Activated CD8-positive, alpha-beta memory T cell treated with anti-CD3 and anti-CD28 coated beads, Interleukin-2, amount 50 U/mL, for 1 hour (primary cell): ENCODE data around the gene PLGRKT.
A peak's percentile ranks its signal among the peaks of the same experiment; 100 is the strongest.
"Not testable (repeated sequence)": the region's sequence is repeated elsewhere in the genome, so short reads cannot be mapped to it uniquely, and the experiment has no call there.

Experiments
- DNase-seq: peaks from one replicate; pipeline ENCODE4 v3.0.0-alpha.2; 2020; ENCODE audit errors: extremely low read depth

PLGRKT gene

DNA sequence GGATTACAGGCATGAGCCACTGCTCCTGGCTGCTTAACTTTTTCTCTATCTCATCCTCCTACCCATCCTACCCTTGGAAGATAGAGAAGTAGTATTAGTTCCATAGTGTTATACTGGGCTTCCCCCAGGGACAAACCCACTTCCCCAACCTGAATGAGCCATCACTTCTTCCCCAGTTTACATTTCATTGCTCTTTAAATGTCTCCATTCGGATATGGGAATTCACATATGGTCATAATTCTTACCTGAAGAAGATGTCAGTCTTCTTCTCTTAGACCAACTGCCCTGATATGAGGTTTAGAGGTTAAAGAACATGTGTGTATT, 14.5 kb upstream of the PLGRKT start:
- no peak for DNase-seq

DNA sequence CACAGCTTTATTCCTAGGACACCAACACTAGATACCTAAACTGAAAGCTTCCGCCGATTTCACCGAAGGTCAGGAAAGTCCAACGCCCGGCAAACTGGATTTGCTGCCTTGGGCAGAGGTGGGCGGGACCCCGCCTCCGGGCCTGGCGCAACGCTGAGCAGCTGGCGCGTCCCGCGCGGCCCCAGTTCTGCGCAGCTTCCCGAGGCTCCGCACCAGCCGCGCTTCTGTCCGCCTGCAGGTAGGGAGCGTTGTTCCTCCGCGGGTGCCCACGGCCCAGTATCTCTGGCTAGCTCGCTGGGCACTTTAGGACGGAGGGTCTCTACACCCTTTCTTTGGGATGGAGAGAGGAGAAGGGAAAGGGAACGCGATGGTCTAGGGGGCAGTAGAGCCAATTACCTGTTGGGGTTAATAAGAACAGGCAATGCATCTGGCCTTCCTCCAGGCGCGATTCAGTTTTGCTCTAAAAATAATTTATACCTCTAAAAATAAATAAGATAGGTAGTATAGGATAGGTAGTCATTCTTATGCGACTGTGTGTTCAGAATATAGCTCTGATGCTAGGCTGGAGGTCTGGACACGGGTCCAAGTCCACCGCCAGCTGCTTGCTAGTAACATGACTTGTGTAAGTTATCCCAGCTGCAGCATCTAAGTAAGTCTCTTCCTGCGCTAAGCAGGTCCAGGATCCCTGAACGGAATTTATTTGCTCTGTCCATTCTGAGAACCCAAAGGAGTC, 12.8 kb upstream of the PLGRKT start, which contains the start of gene CD274:
Gene CD274, plus strand, starts transcription at position 184 of the 733 bp plus-strand sequence. CDS start 5,572 bp downstream, outside the sequence.
- peak; percentile 19 for DNase-seq

DNA sequence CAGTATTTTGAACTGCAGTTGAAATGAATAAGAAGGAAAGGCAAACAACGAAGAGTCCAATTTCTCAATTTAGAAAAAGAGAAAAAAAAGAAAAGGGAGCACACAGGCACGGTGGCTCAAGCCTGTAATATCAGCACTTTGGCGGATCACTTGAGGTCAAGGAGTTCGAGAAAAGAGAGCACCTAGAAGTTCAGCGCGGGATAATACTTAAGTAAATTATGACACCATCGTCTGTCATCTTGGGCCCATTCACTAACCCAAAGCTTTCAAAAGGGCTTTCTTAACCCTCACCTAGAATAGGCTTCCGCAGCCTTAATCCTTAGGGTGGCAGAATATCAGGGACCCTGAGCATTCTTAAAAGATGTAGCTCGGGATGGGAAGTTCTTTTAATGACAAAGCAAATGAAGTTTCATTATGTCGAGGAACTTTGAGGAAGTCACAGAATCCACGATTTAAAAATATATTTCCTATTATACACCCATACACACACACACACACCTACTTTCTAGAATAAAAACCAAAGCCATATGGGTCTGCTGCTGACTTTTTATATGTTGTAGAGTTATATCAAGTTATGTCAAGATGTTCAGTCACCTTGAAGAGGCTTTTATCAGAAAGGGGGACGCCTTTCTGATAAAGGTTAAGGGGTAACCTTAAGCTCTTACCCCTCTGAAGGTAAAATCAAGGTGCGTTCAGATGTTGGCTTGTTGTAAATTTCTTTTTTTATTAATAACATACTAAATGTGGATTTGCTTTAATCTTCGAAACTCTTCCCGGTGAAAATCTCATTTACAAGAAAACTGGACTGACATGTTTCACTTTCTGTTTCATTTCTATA, 12.0 kb upstream of the PLGRKT start:
- no peak for DNase-seq

DNA sequence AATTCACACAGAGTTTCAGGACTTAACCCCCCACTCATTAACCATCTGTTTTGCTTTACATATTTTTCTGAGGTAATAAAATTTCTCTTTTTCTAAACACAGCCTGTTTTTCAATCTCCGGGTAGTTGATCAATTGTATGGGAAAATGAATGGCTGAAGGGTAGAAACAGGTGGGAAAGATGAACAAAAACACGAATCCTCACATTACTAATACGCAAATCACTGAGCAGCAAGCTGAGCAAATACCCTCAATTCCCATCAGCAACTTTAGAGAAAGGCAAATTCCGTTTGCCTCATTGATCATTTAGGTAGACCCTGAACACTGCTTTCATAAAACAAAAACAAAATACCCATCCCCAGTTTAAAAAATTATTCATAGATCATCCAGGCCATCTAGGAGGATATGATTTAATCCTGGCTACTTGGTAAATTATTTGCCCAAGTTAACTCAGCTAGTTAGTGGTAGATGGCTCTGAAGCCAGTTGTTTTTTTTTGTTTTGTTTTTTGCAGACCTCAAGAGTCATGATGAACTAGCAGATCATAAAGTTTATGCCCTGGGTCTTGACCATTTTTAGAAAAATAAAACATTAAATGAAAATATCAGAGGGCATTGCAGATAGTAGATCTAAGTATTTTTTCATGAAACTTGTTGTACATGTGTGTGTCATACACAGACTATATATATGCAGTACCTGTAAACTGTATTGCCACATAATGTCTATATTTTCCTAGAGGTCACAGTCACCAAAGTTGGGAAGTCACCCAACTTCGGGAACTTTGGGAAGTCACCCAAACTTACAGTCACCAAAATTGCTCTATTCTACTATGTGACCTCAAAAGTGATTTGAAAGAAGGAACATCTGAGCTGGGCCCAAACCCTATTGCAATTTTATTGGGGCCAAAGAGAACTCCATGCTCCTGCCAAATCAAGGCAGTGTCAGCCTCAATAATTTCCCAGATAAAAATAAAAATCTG, 11.0 kb upstream of the PLGRKT start:
- no peak for DNase-seq

DNA sequence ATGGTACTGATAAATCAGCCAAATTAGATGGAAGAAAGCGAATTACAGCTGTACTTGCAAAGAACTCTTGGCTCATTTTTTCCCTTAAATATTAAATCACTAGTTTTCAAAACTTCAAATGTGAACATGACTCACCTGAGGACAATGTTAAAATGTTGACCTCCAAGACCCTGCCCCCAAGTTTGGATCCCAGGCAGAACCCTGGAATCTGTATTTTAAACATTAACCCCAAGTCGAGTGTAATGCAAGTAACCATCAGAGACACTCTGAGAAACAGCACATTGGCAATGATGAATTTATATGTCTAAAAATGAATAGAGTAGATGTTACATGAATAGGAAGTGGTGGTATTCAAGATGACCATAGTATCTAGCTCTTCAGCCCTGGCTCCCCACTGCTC, 10.3 kb upstream of the PLGRKT start:
- DNase-seq, result no peak

DNA sequence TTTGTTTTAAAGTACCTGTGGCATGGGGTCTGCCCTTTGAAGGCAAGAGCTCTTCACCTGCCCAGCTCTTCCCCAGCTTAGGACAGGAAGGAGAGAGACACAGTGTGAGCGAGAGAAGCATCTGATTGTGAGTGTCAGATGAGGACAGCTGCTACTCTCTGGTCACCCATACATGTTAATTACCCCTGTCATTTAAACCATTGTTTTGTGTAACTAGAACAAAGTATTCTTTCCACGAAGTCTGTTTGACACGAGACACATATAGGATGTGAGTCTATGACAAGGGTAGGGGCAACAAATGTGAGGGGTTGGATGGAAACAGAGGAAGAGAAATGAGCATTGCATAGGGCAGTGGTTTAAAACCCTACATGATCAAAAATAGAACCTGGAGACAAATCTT, 9.6 kb upstream of the PLGRKT start:
- DNase-seq, result no peak

DNA sequence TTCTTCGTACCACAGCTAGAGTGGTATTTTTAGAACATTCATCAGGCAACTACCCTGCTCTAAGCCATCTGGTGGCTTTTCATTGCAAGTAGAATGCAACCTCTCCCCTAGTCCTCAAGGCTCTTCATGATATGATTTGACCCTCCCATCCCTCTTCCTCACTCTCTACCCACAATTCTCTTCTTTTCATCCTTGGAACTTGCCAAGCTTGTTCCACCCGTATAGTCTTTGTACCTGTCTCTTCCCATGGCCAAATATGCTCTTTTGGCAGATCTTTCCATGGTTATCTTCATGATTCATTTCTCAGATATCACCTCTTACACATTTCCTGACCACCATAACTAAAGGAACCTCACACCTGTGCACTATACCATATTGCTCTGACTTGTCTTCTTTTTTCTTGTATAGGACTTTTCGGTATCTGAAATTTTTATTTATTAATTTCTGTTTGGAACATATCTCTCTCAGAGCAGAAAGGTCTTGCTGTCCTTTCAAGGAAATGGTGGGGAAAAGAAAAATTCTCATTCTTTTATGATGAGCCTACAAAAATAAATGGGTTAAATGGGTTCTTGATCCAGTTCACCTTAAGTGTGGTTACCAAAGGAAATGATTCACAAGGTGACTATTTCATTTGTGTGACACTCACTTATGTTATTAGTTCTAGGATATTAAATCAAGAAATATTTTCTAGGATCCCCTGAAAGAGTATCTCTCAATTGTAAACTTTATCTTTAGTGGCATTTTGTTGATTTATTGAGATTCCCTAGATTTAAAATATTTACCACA, 8.9 kb upstream of the PLGRKT start:
- no peak for DNase-seq

DNA sequence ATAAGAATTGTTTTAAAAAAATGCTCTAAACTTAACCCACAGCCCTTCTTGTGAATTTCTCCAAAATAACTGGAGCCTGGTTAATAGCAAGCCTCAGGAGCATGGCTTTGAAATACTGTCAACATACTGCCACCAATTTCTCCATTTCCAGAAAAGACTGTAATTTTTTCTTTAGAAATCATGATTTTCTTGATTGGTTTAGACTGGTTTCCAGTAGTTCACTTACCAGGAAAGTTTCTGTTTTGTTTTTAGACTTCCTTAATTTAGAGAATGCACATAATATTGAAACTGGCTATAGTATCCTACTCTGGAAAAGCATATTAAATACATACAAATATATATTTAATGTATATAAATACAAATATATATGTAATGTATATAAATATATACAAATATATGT, 8.2 kb upstream of the PLGRKT start:
- no peak for DNase-seq

DNA sequence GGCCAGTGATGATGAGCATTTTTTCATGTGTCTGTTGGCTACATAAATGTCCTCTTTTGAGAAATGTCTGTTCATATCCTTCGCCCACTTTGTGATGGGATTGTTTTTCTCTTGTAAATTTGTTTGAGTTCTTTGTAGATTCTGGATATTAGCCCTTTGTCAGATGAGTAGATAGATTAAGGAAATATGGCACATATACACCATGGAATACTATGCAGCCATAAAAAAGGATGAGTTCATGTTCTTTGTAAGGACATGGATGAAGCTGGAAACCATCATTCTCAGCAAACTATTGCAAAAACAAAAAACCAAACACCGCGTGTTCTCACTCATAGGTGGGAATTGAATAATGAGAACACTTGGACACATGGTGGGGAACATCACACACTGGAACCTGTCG, 7.4 kb upstream of the PLGRKT start:
- not testable (repeated sequence) for DNase-seq

DNA sequence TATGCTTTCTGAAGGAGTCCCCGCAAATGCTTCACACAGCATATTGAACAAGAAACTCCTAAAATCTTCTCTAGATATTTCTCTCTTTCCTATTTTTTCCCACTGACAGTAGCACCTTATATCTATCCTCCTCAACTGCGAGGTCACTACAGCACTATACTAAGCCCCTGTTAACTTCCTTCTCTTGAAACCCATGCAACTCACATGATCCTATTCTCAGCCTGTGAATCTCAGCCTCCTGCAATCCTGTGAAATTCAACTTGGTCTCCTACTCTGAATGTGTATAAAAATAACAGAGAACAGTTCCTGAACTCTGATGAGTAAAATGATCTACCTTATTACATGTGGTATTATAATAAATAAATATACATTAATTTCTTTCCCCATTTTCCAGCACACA, 6.1 kb upstream of the PLGRKT start:
- no peak for DNase-seq

DNA sequence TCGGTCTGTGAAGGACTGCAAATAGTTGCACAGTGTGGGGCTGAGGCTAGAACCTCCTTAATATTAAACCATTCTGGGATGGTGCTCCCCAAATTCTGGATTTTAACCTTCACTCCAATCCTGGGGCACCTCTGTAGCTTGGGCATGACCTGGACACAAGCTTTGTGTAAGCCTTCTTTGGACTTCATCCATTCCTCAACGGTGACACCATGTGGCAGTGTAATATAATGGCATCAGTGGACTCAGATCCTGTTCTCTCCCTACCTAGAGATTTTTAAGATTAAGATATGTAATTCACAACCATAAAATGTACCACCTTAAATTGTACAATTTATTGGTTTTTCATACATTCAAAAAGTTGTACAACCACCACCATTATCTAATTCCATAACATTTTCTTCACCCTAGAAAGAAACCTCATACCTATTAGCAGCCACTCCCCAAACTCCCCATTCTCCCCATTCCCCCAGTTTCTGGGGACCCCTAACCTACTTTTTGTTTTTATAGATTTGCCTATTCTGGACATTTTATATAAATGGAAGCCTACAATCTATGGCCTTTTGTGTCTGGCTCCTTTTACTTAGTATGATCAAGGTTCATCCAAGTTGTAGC, 4.8 kb upstream of the PLGRKT start:
- DNase-seq, result no peak

DNA sequence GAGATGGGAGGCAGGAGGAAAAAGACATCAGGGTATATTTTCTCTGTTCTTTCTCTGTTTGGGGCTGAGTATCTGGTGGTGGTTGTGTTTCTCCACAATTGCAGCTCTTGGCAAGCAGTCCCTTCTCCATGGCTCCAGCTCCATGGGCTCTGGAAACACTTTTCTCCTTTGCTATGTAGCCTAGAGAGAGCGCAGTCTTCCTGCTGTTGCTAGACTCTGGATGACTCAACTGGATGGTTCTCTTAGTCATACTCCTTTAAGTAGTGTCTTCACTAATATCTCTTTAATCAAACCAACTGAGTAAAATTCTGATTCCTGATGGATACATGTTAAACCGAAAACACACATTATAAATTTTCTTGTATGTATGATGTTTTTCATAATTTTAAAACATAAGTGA, 3.3 kb upstream of the PLGRKT start:
- DNase-seq, result no peak

DNA sequence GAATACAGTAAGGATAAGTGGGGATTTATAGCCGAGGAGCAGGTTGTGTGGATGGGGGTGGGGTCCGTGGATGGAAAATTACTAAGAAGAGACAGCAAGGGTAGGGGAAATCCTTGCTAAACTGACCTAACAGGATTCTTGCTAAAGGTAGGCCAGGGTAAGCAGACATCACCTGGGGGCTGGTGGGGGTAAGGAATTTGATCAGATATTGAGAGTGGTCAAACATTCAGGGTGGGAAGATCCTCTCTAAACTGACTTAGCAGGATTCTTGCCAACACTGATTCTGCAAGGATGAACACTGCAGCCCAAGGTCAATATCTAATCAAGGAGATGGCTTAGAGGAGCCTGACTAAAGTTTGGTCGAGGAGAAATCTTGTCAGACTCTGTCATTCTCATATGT, 2.7 kb upstream of the PLGRKT start:
- no peak for DNase-seq

DNA sequence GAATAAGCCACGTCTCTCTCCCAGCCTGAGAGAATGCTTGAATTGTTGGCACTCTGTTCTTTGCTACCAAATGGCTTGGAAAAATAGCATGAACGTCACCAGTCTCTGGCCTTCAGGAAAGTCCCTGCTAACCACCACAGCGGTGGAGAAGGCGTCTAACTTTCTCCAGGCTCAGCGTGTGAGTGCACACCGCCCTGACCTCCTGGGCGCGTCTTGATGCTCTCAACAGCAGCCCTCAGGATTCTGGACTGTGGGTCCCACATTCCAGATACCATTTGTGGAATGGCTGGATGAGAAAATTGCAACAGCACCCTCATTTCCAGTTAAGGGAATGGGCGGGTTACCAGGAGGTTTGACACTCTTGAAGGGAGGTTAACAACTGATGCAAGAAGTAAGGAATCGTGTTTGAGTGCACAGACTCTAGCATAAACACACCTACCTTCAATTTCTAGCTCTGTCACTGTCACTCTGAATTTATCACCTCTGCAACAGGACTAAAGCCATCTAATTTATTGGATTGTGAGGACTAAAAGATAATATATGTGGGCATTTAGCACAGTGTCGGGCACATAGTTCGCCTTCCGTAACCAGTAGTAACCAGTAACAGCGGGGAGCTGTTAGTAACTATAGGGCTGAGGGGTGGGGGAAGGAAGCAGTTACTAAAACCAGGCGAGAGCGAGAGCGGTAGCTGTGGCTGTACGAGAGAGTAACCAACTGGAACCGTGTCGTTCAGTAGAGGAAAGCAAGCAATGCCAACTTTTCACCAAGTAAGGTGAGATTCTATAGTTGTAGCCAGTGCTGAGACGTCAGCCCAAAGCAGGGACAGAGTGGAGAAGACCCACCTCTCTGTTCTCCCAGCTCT, 807 bp upstream of the PLGRKT start:
- no peak for DNase-seq

DNA sequence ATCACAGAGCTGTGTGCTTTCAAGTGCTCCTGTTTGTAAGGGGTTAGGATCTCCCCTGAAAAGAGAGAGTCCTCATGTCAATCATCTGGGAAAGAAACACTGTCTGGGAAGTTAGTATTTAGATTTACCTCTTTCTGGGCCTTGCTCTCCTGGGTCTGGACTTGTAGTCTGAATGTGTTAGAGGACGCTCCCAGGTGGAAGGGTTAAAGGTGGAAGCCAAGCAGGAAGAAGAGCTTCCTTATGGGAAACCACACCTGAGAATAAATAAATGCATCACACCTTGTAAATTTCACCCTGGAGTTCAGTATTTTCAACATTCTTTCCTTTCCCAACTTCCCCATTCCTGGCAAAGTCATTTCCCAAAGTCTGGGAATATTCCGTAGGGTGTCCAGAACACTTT, 1.3 kb downstream of the PLGRKT start:
- DNase-seq, result no peak

DNA sequence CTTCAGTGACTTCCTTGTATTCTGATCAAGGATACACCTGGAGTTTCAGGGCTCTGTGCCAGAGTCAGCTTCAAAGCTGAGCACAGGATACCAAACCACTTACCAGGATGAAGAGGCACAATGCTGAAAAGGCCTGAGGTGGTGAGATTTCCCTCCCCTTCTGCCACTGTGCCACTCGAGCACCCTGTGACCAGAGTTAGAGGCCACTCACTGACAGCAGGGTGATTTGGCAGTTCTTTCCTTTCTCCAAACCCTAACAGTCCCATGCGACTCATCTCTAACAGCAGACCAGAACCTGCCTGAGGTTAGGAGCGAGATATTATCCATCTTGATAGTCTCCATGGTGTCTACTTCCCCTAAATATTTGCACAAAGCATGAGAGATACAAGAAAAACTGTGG, 1.8 kb downstream of the PLGRKT start:
- no peak for DNase-seq

DNA sequence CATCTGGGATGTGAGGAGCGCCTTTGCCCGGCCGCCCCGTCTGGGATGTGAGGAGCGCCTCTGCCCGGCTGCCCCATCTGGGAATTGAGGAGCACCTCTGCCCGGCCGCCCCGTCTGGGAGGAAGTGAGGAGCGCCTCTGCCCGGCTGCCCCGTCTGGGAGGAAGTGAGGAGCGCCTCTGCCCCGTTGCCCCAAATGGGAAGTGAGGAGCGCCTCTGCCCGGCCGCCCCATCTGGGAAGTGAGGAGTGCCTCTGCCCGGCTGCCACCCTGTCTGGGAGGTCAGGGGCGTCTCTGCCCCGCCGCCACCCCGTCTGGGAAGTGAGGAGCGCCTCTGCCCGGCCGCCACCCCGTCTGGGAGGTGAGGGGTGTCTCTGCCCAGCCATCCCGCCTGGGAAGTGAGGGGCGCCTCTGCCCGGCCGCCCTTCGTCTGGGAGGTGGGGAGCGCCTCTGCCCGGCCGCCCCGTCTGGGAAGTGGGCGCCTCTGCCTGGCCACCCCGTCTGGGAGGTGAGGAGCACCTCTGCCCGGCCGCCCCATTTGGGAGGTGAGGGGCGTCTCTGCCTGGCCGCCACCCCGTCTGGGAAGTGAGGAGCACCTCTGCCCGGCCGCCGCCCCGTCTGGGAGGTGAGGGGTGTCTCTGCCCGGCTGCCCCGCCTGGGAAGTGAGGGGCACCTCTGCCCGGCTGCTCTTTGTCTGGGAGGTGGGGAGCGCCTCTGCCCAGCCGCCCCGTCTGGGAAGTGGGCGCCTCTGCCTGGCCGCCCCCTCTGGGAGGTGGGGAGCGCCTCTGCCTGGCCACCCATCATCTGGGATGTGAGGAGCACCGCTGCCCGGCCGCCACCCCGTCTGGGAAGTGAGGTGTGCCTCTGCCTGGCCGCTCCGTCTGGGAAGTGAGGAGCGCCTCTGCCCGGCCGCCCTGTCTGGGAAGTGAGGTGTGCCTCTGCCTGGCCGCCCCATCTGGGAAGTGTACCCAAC, 3.6 kb downstream of the PLGRKT start:
- not testable (repeated sequence) for DNase-seq

DNA sequence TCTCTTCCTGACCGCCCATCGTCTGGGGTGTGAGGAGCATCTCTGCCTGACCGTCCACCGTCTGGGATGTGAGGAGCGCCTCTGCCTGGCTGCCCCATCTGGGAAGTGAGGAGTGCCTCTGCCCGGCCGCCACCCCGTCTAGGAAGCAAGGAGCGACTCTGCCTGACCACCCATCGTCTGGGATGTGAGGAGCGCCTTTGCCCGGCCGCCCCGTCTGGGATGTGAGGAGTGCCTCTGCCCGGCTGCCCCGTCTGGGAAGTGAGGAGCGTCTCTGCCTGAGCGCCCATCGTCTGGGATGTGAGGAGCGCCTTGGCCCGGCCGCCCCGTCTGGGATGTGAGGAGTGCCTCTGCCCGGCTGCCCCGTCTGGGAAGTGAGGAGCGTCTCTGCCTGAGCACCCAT, 4.4 kb downstream of the PLGRKT start:
- not testable (repeated sequence) for DNase-seq

DNA sequence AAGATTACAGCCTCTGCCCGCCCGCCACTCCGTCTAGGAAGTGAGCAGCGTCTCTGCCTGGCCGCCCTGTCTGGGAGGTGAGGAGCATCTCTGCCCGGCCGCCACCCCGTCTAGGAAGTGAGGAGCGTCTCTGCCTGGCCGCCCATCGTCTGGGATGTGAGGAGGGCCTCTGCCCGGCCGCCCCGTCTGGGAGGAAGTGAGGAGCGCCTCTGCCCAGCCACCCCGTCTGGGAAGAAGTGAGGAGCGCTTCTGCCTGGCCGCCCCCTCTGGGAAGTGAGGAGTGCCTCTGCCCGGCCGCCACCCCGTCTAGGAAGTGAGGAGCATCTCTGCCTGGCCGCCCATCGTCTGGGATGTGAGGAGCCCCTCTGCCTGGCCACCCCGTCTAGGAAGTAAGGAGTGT, 4.8 kb downstream of the PLGRKT start:
- DNase-seq, result not testable (repeated sequence)
